ENCODE results near the gene PGBD1.

GRCh38 chr6:28347119-28347518 lies 65.7 kb downstream of the PGBD1 start:
- TF ChIP-seq CTCF (IDR thresholded peaks at IDR 0.05) (no peak), POLR2A (IDR thresholded peaks at IDR 0.05) (no peak)
